Activated naive CD8-positive, alpha-beta T cell treated with anti-CD3 and anti-CD28 coated beads for 36 hours (primary cell): Measurements from ENCODE around the gene VANGL2. TPM values are rescaled to one million over a fixed set of nuclear protein-coding genes. Genes with fewer than 3 reads are reported as not detected.
A peak's percentile ranks its signal among the peaks of the same experiment; 100 is the strongest.

Experiments
- DNase-seq: peaks from one replicate; pipeline ENCODE4 v3.0.0; 2021
- H3K27ac Mint-ChIP-seq: one replicate; pipeline ENCODE4 v1.8.0; 2022; ENCODE audit warnings: mild to moderate bottlenecking, moderate library complexity, mixed read lengths
- H3K27me3 Mint-ChIP-seq: one replicate; pipeline ENCODE4 v1.8.0; 2022; ENCODE audit warnings: mild to moderate bottlenecking, mixed read lengths
- H3K36me3 Mint-ChIP-seq: one replicate; pipeline ENCODE4 v1.8.0; 2021; ENCODE audit warnings: mild to moderate bottlenecking, mixed read lengths
- H3K4me1 Mint-ChIP-seq: one replicate; pipeline ENCODE4 v1.8.0; 2021; ENCODE audit warnings: mixed read lengths
- H3K4me3 Mint-ChIP-seq: one replicate; pipeline ENCODE4 v1.8.0; 2022; ENCODE audit warnings: mild to moderate bottlenecking, moderate library complexity, mixed read lengths
- H3K9me3 Mint-ChIP-seq: one replicate; pipeline ENCODE4 v1.8.0; 2022; ENCODE audit warnings: mixed read lengths
- total RNA-seq, 2 experiments: library from RNA; stranded (reverse); gene quantifications; one replicate each; pipeline ENCODE4 v1.2.3, GENCODE V29; 2021

VANGL2 gene
- under 1 TPM; 0.24 to 0.31 TPM for total RNA-seq

- DNase-seq: peak; percentile 68
- peaks cover 2% of the 10 kb centered on the region for H3K4me1 Mint-ChIP-seq
- peak within 1 kb of the TSS; percentile 53 for H3K4me3 Mint-ChIP-seq
- H3K36me3 Mint-ChIP-seq: no peaks in the 10 kb centered on the region
- peaks cover 15% of the 10 kb centered on the region for H3K27me3 Mint-ChIP-seq
- no peaks in the 10 kb centered on the region for H3K9me3 Mint-ChIP-seq
- no peak within 1 kb of the TSS for H3K27ac Mint-ChIP-seq
These were observed at the start of gene VANGL2 for GRCh38 chr1:160400223-160400645. TSS of gene VANGL2 (plus strand) at chr1:160400564. CDS start at chr1:160415838, 15,274 bp downstream.

- Mint-ChIP-seq H3K27me3 (no peaks in the 10 kb centered on the region), H3K36me3 (peaks cover 11% of the 10 kb centered on the region), H3K9me3 (no peaks in the 10 kb centered on the region), H3K4me3 (no peak overlapping the region), H3K4me1 (peaks cover 12% of the 10 kb centered on the region), H3K27ac (no peak overlapping the region)
- DNase-seq: no peak
These were observed 48.7 kb upstream of the VANGL2 start for GRCh38 chr1:160351629-160352028.

- H3K4me3 Mint-ChIP-seq: no peak overlapping the region
- no peak overlapping the region for H3K27ac Mint-ChIP-seq
- no peaks in the 10 kb centered on the region for H3K9me3 Mint-ChIP-seq
- H3K4me1 Mint-ChIP-seq: peaks cover 4% of the 10 kb centered on the region
- H3K27me3 Mint-ChIP-seq: no peaks in the 10 kb centered on the region
- no peak for DNase-seq
- peaks cover 13% of the 10 kb centered on the region for H3K36me3 Mint-ChIP-seq
These were observed 47.8 kb upstream of the VANGL2 start for GRCh38 chr1:160352555-160352954.

GRCh38 chr1:160353223-160353622 lies 47.1 kb upstream of the VANGL2 start:
- Mint-ChIP-seq H3K27me3 (no peaks in the 10 kb centered on the region), H3K4me3 (no peak overlapping the region), H3K4me1 (peaks cover 3% of the 10 kb centered on the region), H3K27ac (no peak overlapping the region), H3K36me3 (peaks cover 15% of the 10 kb centered on the region), H3K9me3 (no peaks in the 10 kb centered on the region)
- DNase-seq: no peak

GRCh38 chr1:160354388-160354985 lies 45.9 kb upstream of the VANGL2 start:
- H3K36me3 Mint-ChIP-seq: peaks cover 15% of the 10 kb centered on the region
- H3K4me3 Mint-ChIP-seq: no peak overlapping the region
- H3K4me1 Mint-ChIP-seq: peaks cover 3% of the 10 kb centered on the region
- peak; percentile 16 for DNase-seq
- H3K9me3 Mint-ChIP-seq: no peaks in the 10 kb centered on the region
- H3K27me3 Mint-ChIP-seq: no peaks in the 10 kb centered on the region
- H3K27ac Mint-ChIP-seq: no peak overlapping the region

- Mint-ChIP-seq H3K27ac (no peak overlapping the region), H3K4me3 (no peak overlapping the region)
These were observed 42.9 kb upstream of the VANGL2 start for GRCh38 chr1:160357286-160358002.

GRCh38 chr1:160358073-160358472 lies 42.3 kb upstream of the VANGL2 start:
- DNase-seq: no peak
- H3K27ac Mint-ChIP-seq: peak overlapping the region; percentile 1

More at GRCh38 chr1:160357286-160358002, 42.9 kb upstream of the VANGL2 start:
- Mint-ChIP-seq H3K4me1 (no peaks in the 10 kb centered on the region), H3K36me3 (peaks cover 18% of the 10 kb centered on the region), H3K27me3 (no peaks in the 10 kb centered on the region), H3K9me3 (no peaks in the 10 kb centered on the region)
- no peak for DNase-seq

GRCh38 chr1:160359559-160360226 lies 40.7 kb upstream of the VANGL2 start:
- no peak overlapping the region for H3K27ac Mint-ChIP-seq
- no peak for DNase-seq
- no peaks in the 10 kb centered on the region for H3K27me3 Mint-ChIP-seq
- no peaks in the 10 kb centered on the region for H3K9me3 Mint-ChIP-seq
- no peak overlapping the region for H3K4me3 Mint-ChIP-seq
- H3K36me3 Mint-ChIP-seq: peaks cover 14% of the 10 kb centered on the region
- H3K4me1 Mint-ChIP-seq: no peaks in the 10 kb centered on the region

More at GRCh38 chr1:160358073-160358472, 42.3 kb upstream of the VANGL2 start:
- no peaks in the 10 kb centered on the region for H3K4me1 Mint-ChIP-seq
- no peak overlapping the region for H3K4me3 Mint-ChIP-seq
- peaks cover 18% of the 10 kb centered on the region for H3K36me3 Mint-ChIP-seq
- H3K27me3 Mint-ChIP-seq: no peaks in the 10 kb centered on the region
- no peaks in the 10 kb centered on the region for H3K9me3 Mint-ChIP-seq

GRCh38 chr1:160360227-160360695 lies 40.1 kb upstream of the VANGL2 start:
- Mint-ChIP-seq H3K4me1 (no peaks in the 10 kb centered on the region), H3K4me3 (no peak overlapping the region), H3K36me3 (peaks cover 14% of the 10 kb centered on the region), H3K27me3 (no peaks in the 10 kb centered on the region), H3K9me3 (no peaks in the 10 kb centered on the region), H3K27ac (no peak overlapping the region)
- no peak for DNase-seq

GRCh38 chr1:160361199-160361598 lies 39.2 kb upstream of the VANGL2 start:
- Mint-ChIP-seq H3K4me3 (no peak overlapping the region), H3K9me3 (no peaks in the 10 kb centered on the region), H3K27me3 (no peaks in the 10 kb centered on the region), H3K4me1 (no peaks in the 10 kb centered on the region), H3K36me3 (peaks cover 12% of the 10 kb centered on the region), H3K27ac (no peak overlapping the region)
- DNase-seq: no peak

GRCh38 chr1:160361814-160362167 lies 38.6 kb upstream of the VANGL2 start:
- Mint-ChIP-seq H3K27ac (peak overlapping the region; percentile 80), H3K9me3 (no peaks in the 10 kb centered on the region)

GRCh38 chr1:160362168-160362957 lies 38.0 kb upstream of the VANGL2 start:
- H3K27ac Mint-ChIP-seq: peak overlapping the region; percentile 80
- H3K4me1 Mint-ChIP-seq: no peaks in the 10 kb centered on the region
- no peak overlapping the region for H3K4me3 Mint-ChIP-seq
- peaks cover 9% of the 10 kb centered on the region for H3K36me3 Mint-ChIP-seq
- no peaks in the 10 kb centered on the region for H3K27me3 Mint-ChIP-seq
- no peak for DNase-seq
- no peaks in the 10 kb centered on the region for H3K9me3 Mint-ChIP-seq

More at GRCh38 chr1:160361814-160362167, 38.6 kb upstream of the VANGL2 start:
- Mint-ChIP-seq H3K36me3 (peaks cover 9% of the 10 kb centered on the region), H3K4me1 (no peaks in the 10 kb centered on the region), H3K4me3 (no peak overlapping the region), H3K27me3 (no peaks in the 10 kb centered on the region)
- DNase-seq: no peak

- no peaks in the 10 kb centered on the region for H3K9me3 Mint-ChIP-seq
- peaks cover 7% of the 10 kb centered on the region for H3K36me3 Mint-ChIP-seq
- H3K4me1 Mint-ChIP-seq: no peaks in the 10 kb centered on the region
- no peak for DNase-seq
- H3K4me3 Mint-ChIP-seq: no peak overlapping the region
- H3K27me3 Mint-ChIP-seq: no peaks in the 10 kb centered on the region
- no peak overlapping the region for H3K27ac Mint-ChIP-seq
These were observed 37.4 kb upstream of the VANGL2 start for GRCh38 chr1:160363010-160363409.

- no peak overlapping the region for H3K27ac Mint-ChIP-seq
- no peak overlapping the region for H3K4me3 Mint-ChIP-seq
- H3K36me3 Mint-ChIP-seq: peaks cover 4% of the 10 kb centered on the region
- H3K4me1 Mint-ChIP-seq: no peaks in the 10 kb centered on the region
- DNase-seq: no peak
- no peaks in the 10 kb centered on the region for H3K9me3 Mint-ChIP-seq
- H3K27me3 Mint-ChIP-seq: no peaks in the 10 kb centered on the region
These were observed 36.2 kb upstream of the VANGL2 start for GRCh38 chr1:160363951-160364735.
